Lower lobe of right lung (tissue), 2 donors: ENCODE measurements around the gene ME3. TPM values are rescaled to one million over a fixed set of nuclear protein-coding genes. Genes with fewer than 3 reads are reported as not detected.

Source experiments
- ATAC-seq, 2 donors: fragments of 200-7000 bp; cut with Tn5 transposase; one replicate each; pipeline ENCODE4 v1.9.1; 2020 to 2022; ENCODE audit warnings: mild to moderate bottlenecking in 2 of 2, moderate library complexity in 2 of 2
- DNase-seq: peaks from one replicate; pipeline ENCODE4 v3.0.0-alpha.2; 2020
- H3K27ac ChIP-seq: fragments of 200-600 bp; one replicate; pipeline ENCODE4 v1.8.0; 2022
- H3K27me3 ChIP-seq: fragments of 200-600 bp; one replicate; pipeline ENCODE4 v1.8.0; 2022; ENCODE audit warnings: low read depth
- H3K36me3 ChIP-seq: fragments of 200-600 bp; one replicate; pipeline ENCODE4 v1.8.0; 2022; ENCODE audit warnings: mild to moderate bottlenecking
- H3K4me1 ChIP-seq: fragments of 200-600 bp; one replicate; pipeline ENCODE4 v1.8.0; 2022
- H3K4me3 ChIP-seq: fragments of 200-600 bp; one replicate; pipeline ENCODE4 v1.8.0; 2022; ENCODE audit warnings: mild to moderate bottlenecking
- H3K9me3 ChIP-seq: fragments of 200-600 bp; one replicate; pipeline ENCODE4 v1.8.0; 2022
- CTCF ChIP-seq: fragments of 200-600 bp; IDR thresholded peaks from one replicate; pipeline ENCODE4 v1.8.0; 2022; ENCODE audit warnings: antibody characterized with exemption, mild to moderate bottlenecking
- intact Hi-C: fragments of 100-400 bp; cut with DNase I; formaldehyde crosslinking; loops from one replicate; pipeline ENCODE4 v1.11.0; 2022
- total RNA-seq: library from RNA; stranded (reverse); fragmentation: NEBNext Ultra II Directional; extraction: Animal tissue kit (Norgen Biotek cat#: 25700); gene quantifications from one replicate; pipeline ENCODE4 v1.2.1, GENCODE V29; 2021
- donor health status: DM: no; HTN: yes; CAD: no; lungs with severe emphysema.

The ME3 gene
- total RNA-seq, 1 donor from 2014 or later, result 18.6 TPM

DNA sequence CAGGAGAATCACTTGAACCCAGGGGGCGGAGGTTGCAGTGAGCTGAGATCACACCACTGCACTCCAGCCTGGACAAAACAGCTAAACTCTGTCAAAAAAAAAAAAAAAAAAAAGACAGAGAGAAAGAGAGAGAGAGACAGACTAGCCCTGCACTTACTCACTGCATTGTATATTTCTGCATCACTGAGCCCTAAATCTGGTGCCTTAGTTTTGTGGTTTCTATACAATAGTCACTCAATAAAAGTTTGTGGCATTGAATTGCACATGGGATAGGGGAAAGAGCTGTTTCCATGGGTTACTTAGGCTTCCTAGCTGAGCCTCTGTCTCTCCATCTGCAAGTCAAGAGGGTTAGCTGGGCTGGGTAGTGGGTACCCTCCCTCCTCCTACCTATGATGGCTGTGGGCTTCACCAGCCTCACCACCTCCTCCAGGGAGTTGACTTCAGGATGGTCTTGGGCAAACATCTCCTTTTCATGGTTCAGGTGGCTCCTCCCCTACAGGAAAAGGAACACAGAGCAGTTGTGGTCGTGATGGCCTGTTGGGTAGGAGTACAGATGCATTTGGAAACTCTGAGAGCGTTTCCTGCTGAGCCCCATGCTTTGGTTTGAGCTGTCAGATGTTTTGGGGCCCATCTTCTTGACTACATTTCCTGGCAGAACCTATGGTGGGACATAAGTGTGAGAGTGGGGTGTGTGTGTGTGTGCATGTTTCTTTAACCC is 224.5 kb downstream of the ME3 start:
- H3K4me1 ChIP-seq, result no peaks in the 10 kb centered on the region
- no peak for TF ChIP-seq CTCF
- intact Hi-C loops, result no loop called here
- DNase-seq, result no peak
- no peak for ATAC-seq
- H3K27me3 ChIP-seq, result no peaks in the 10 kb centered on the region
- no peaks in the 10 kb centered on the region for H3K9me3 ChIP-seq
- peaks cover 14% of the 10 kb centered on the region for H3K36me3 ChIP-seq
- no peak overlapping the region for H3K4me3 ChIP-seq
- H3K27ac ChIP-seq, result no peak overlapping the region

GRCh38 chr11:86446924-86447285 is 225.5 kb downstream of the ME3 start:
- Histone ChIP-seq H3K9me3 (no peaks in the 10 kb centered on the region), H3K27me3 (no peaks in the 10 kb centered on the region), H3K36me3 (peaks cover 14% of the 10 kb centered on the region), H3K27ac (no peak overlapping the region), H3K4me1 (no peaks in the 10 kb centered on the region), H3K4me3 (no peak overlapping the region)
- no peak for ATAC-seq
- DNase-seq, result no peak
- no peak for TF ChIP-seq CTCF
- intact Hi-C loops, result no loop called here

DNA sequence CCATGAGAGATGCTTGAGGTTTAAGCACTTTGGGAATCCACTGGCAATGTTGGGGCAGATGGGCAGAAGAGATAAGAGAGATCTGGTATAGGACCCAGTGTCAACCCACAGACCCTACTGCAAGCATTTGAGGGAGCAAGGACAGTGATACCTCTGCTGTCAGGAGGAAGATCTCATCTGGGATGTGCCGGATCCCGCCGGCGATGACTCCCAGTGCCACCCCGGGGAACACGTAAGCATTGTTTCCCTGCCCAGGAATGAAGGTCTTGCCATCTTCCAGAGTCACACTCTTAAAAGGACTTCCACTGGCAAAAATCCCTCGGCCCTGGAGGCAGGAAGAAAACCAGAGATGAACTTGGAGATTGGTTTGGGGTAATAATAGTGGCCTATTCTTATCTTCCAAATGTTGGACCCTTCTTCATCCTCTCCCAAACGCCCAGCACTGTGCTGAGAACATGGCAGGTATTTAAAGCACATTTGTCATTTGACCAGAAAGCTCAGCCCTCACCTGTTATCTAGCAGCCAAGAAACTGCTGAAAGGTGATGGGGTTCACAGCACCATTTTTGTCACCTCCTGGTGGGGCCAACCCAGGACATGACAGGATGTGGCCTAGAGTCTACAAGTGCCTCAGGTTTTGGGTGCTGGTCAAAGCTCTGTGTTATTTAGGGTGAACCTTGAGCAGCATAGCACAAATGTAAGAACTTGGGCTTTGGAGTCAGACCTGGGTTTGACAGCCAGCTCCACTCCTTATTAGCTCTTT is 226.1 kb downstream of the ME3 start:
- H3K9me3 ChIP-seq, result no peaks in the 10 kb centered on the region
- H3K36me3 ChIP-seq, result peaks cover 14% of the 10 kb centered on the region
- H3K4me1 ChIP-seq, result no peaks in the 10 kb centered on the region
- no peak for ATAC-seq
- intact Hi-C loops, result no loop called here
- DNase-seq, result no peak
- no peak overlapping the region for H3K4me3 ChIP-seq
- no peak overlapping the region for H3K27ac ChIP-seq
- TF ChIP-seq CTCF, result no peak
- H3K27me3 ChIP-seq, result no peaks in the 10 kb centered on the region

- Histone ChIP-seq H3K4me1 (no peaks in the 10 kb centered on the region), H3K9me3 (no peaks in the 10 kb centered on the region), H3K27ac (no peak overlapping the region), H3K4me3 (no peak overlapping the region), H3K36me3 (peaks cover 14% of the 10 kb centered on the region), H3K27me3 (no peaks in the 10 kb centered on the region)
- DNase-seq (no peak), ATAC-seq (no peak)
- TF ChIP-seq CTCF, result no peak
- intact Hi-C loops, result no loop called here
Measured at GRCh38 chr11:86444981-86445380, 227.4 kb downstream of the ME3 start.

- DNase-seq, result no peak
- intact Hi-C loops, result no loop called here
- H3K4me1 ChIP-seq, result no peaks in the 10 kb centered on the region
- no peak overlapping the region for H3K27ac ChIP-seq
- no peak for ATAC-seq
- TF ChIP-seq CTCF, result no peak
- no peak overlapping the region for H3K4me3 ChIP-seq
- no peaks in the 10 kb centered on the region for H3K27me3 ChIP-seq
- no peaks in the 10 kb centered on the region for H3K9me3 ChIP-seq
- peaks cover 14% of the 10 kb centered on the region for H3K36me3 ChIP-seq
Measured at GRCh38 chr11:86443415-86443814, 229.0 kb downstream of the ME3 start.
